GM13976 (cell line): ENCODE results near the gene KDM1A.
A peak's percentile ranks its signal among the peaks of the same experiment; 100 is the strongest.

Source experiments
- DNase-seq: peaks from one replicate; pipeline ENCODE4 v3.0.0; 2012; ENCODE audit warnings: low spot score
- in situ Hi-C: fragments of 300-500 bp; cut with MboI; formaldehyde crosslinking; loops from one replicate; pipeline ENCODE4 v1.12.0; 2022; ENCODE audit warnings: low sequenced_read_pairs, mixed read lengths, inconsistent platforms; ENCODE audit not compliant: unreplicated experiment
- TF ChIP-seq, protein P1 (sequence below): IDR thresholded peaks from 2 replicates; pipeline ENCODE4 v1.5.1; 2012; ENCODE audit warnings: borderline replicate concordance, mild to moderate bottlenecking; ENCODE audit not compliant: insufficient read depth; ENCODE audit errors: extremely low read depth, missing control alignments, control extremely low read depth

The KDM1A gene

DNA sequence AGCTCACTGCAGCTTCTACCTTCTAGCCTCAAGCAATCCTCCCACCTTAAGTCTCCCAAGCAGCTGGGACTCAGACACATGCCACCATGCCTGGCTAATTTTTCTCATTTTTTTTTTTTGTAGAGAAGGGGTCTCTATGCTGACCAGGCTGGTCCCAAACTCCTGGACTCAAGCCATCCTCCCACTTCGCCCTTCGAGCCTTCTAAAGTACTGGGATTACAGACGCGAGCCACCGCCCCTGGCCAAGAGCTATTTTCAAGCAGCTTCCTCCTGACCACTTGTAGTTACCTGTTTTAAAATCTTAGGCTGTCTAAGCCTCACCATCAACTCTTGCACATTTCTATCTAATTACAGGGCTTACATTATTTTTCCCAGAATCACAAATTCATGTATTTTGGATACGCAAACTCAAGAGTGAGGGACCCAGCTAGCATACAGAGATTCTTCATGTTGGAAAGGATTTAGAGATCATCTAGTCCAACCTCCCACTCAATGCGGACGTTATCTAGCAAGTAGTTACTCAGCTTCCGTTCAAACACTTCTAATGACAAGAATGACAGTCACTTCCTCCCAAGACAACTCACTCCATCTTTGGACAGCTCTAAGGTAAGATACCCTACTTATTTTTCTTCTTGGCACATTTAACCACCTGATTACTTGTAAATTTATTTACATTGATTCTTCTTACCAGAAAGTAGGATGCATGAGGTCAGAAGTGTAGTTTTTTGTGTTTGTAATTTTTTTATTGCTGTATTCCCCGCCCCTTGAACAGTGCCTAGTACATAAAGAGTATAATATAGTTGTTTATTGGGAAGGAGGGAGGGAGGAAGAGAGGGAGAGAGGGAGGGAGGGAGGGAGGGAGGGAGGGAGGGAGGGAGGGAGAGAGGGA lies 84.0 kb downstream of the KDM1A start:
- TF ChIP-seq, protein P1, sequence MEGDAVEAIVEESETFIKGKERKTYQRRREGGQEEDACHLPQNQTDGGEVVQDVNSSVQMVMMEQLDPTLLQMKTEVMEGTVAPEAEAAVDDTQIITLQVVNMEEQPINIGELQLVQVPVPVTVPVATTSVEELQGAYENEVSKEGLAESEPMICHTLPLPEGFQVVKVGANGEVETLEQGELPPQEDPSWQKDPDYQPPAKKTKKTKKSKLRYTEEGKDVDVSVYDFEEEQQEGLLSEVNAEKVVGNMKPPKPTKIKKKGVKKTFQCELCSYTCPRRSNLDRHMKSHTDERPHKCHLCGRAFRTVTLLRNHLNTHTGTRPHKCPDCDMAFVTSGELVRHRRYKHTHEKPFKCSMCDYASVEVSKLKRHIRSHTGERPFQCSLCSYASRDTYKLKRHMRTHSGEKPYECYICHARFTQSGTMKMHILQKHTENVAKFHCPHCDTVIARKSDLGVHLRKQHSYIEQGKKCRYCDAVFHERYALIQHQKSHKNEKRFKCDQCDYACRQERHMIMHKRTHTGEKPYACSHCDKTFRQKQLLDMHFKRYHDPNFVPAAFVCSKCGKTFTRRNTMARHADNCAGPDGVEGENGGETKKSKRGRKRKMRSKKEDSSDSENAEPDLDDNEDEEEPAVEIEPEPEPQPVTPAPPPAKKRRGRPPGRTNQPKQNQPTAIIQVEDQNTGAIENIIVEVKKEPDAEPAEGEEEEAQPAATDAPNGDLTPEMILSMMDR: no peak

DNA sequence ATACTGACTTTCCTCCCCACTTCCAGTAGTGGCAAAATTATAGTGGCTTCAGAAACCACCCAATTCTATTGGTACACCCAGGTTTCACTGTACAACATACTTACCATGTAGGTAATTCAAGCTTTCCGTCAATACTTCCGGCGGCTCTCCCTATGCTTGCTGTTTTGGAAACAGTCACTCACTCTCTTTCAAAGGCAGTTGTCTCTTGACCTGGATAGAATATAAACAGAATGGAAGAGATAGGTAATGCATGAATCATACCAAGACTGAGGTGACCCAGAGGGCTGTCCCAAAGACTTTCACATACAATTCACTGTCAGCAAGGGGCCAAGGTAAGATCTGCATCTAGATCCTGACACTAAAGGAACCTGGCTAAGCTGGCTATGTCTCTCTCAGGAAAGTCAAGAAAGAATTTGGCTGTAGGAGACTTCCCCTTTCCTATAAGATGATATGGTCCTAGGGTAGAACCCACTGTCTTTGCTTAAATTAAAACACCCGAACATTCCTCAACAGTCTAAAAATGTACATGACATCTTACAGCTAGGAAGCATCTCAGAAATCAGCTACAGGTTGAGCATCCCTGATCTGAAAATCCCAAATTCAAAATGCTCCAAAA lies 89.8 kb downstream of the KDM1A start:
- DNase-seq: no peak
- TF ChIP-seq, protein P1: no peak
- in situ Hi-C loops: no loop called here

More for the DNA sequence above, 84.0 kb downstream of the KDM1A start:
- in situ Hi-C loops: loop anchor here (5.0 kb wide), 1 partner anchor 84 kb away; no protein-coding TSS in a partner anchor
- DNase-seq: peak; percentile 58

DNA sequence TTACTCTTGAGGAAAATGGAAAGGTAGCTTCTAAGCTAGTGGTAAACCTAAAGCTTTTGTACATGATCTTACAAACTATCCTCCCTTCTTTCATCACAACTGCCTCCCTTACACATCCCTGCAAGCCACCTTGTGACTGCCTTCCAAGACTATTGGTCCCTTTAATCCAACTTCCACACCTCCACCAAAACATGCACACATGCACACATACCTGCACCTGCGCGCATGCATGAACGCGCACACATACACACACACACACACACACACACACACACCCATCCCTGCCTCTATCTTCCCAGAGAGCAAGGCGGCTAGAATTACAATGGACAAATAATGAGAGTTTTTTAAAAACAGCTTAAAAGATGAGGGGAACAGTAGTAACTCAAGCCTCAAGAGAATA lies 91.1 kb downstream of the KDM1A start:
- in situ Hi-C loops: no loop called here
- TF ChIP-seq, protein P1: no peak
- no peak for DNase-seq

DNA sequence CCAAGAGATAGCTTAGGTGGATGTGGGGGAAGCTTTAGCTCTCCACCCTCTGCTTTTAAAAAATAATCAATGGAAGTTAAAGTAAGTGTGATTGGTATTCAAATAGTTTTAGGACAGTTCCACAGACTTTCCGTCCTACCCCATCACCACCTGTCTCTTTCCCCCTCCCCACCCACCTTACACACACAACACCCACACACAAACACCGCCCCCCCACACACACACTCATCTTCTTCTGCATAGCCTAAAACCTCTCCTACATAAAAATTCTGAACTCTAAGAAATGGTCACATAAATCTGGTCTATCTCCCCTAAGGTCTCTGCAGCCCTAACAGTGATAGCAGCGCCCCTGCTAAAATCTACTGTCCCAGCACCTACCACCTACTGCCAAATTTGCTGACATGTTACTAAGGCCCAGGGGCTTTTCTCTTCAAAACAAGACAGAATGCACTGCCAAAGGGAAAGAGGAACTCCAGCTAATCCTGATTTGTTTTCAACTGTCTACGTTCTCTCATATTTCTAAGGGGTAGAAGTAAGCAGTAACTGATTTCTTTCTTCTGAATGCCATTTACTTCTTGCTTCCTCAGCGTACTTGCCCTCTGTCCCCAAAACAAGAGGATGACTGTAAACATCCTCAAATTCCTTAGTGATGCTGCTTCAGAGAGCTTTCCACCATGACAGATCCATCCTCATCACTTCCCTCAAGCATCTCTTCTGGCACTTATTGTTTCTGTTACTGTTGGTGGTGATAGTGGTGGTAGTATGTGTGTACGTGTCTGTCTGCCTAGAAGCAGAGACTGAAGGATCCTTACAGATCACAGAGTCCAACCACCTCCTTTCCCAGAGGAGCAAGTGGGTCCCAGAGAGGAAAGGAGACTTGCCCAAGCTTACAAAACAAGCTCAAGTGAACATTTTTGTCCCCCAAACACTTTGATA lies 92.6 kb downstream of the KDM1A start:
- DNase-seq: no peak
- in situ Hi-C loops: no loop called here
- TF ChIP-seq, protein P1: no peak

DNA sequence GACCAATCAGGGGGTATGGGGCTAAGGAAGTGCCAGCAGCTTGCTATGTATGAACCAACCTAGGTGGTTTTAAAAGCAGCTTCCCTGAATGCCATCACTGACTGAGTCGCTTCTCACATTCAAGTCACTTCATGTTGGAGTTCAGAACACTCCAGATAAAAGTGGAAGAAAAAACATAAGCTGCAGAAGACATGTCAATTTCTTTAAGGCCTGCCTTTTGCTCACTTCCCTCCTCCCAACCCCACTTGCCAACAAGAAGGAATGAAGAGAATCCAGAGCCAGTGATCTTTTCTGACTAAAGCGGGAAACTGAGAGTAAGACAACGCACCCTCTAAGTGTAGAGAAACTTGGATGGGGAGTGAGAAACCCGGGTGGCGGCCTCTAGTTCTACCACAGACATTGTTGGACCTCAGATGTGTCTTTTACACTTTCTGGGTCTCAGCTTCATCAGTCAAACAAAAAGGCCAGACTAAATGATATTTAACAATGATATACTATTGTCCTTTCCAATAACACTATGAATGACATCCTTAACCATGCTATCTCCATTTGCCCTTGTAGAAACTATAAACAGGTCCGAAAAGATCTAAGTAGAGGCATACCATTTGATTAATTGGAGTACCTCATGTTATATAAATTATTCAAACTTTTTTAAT lies 95.3 kb downstream of the KDM1A start:
- no peak for DNase-seq
- TF ChIP-seq, protein P1: no peak
- in situ Hi-C loops: no loop called here
